ENCODE results near the gene RAB3GAP1.
"Not testable (repeated sequence)": the region's sequence is repeated elsewhere in the genome, so short reads cannot be mapped to it uniquely, and the experiment has no call there.

The RAB3GAP1 gene

DNA sequence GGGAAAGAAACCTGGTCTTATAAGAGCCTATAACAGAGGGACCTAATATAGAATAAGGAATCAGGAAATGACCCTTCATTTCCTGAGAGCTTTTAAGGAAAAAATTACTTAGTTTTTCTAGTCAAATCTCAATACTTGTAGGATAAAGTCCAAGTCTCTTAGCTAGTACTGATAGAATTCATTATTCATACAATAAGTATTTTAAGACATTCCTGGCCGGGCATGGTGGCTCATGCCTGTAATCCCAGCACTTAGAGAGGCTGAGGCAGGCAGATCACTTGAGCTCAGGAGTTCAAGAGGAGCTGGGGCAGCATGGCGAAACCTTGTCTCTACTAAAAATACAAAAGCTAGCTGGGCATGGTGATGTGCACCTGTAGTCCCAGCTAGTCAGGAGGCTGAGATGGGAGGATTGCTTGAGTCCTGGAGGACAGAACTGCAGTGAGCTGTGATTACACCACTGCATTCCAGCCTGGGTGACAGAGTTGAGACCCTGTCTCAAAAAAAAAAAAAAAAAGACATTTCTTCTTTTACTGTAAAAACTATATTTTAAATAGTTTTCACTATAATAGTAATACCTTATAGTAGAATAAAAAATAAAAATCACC, 3.2 kb downstream of the RAB3GAP1 start:
- peak; percentile 50 to 54 for DNase-seq (ENCODE audit: low read depth in 2 of 2)

DNA sequence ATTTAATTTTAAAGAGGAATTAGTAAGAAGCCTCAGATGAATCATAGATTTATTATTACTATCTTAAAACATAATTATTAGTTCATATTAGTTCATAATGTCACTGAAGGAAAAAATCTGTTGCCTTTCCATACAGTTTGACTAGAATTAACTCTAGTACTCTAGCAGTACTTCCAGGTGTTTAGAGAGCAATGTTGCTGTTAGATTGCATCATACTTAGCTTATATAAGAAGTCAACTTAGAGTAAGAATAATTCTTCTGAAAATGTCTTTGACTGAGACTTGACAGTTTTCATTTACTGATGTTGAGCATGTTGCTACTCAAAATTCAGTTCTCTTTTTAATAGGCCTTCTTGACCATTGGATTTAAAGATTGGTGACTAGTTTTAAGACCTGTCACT, 4.7 kb downstream of the RAB3GAP1 start:
- DNase-seq (ENCODE audit: low read depth in 2 of 2), result no peak

DNA sequence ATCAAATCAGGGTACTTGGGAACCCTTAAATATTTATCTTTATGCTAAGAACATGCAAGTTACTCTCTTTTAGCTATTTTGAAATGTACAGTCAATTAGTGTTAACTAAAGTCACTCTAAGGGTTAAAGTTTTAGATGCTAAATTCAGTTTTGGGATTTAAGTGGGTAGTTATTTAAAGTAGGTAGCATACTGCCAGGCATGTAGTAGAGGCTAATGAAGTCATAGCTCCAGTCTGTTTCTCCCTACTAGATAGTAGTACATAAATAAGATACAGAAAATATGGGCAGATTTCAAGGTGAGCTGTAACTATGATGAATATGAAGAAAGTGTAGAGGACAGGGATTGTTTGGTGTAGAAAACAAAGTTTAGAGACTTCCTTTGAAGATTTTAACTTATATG, 7.5 kb downstream of the RAB3GAP1 start:
- no peak for DNase-seq (ENCODE audit: low read depth in 2 of 2)

DNA sequence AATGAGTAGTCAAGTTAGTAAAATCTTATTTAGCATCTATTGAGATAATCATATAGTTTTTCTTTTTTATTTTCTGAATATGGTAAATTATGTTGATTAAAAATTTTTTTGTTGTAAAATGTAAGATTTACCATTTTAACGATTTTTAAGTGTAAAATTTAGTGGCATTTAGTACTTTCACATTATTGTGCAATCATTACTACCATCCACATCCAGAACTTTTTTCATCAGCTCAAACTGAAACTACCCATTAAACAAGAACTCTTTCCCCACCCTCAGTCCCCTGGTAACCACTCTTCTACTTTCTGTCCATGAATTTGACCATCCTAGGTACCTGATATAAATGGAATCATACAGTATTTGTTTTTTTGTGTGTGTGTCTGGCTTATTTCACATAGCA, 11.1 kb downstream of the RAB3GAP1 start:
- no peak for DNase-seq (ENCODE audit: low read depth in 2 of 2)

DNA sequence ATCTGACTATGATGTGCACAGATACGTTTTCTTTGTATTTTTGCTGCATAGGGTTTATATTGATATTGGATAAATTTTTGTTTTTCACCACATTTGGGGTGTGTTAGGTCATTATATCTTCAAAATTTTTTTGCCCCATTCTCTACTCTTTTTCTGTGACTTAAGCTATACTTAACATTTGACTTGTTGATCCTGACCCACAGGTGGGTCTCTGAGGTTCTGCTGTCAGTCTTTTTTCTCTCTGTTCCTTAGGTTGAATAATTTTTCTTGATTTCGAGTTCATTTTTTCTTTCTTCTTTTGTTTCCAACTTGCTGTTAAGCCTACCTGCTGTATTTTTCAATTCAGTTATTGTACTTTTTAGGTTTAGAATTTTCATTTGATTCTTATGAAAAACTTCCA, 12.1 kb downstream of the RAB3GAP1 start:
- no peak for DNase-seq (ENCODE audit: low read depth in 2 of 2)

DNA sequence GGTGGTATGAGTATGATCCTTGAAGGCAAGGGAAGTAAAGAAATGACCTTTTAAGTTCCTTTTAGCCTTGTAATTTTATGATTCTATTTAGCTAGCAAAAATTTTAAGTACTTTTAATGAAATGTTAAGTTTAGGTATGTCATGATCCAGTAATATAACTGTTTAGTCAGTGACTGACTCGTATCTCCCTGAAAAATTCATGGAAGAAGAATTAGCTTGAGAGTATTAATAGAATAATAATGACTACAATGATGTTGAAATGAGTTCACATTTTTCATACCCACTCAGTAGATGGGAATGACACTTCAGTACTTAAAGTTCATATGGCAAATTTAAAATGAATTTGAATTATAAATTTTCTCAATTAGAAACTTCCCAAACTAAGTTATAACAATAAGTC, 14.6 kb downstream of the RAB3GAP1 start:
- no peak for DNase-seq (ENCODE audit: low read depth in 2 of 2)

DNA sequence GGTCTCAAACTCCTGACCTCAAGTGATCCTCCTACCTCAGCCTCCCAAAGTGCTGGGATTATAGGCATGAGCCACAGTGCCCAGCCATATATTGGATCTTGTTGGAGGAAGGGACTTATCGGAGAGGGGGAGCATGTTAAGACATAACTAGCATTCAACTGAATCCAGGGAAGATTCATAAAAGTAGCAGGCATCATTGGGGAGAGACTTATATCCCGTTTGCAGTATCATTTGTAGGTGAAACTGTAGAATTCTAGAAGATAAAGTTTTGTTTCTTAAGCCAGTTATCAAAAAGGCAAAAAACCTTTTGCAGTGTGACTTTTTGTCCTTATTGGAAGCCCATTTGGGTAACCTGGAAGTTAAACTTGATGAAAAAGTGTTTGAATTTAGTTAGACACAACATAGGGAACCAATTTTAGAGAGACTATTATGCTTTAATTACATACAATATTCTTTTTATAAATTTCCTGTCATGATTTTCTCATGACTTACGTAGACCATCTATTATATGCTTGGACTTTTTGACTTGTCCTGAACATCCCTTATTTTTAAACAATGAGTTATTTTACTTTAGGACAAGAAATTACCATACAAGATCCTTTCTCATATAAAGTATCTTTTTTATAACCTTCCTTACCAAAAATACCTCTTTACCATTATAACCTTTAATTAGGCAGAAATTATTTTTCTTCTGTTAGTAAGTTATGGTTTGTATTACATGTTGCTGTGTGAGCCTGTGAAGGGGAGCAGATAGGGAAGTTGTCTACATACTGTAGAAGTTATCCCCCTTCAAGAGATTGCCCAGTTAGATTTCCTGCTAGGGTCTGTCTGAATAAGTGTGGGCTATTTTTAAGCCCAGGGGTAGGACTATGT, 20.3 kb downstream of the RAB3GAP1 start:
- DNase-seq (ENCODE audit: low read depth in 2 of 2), result no peak

DNA sequence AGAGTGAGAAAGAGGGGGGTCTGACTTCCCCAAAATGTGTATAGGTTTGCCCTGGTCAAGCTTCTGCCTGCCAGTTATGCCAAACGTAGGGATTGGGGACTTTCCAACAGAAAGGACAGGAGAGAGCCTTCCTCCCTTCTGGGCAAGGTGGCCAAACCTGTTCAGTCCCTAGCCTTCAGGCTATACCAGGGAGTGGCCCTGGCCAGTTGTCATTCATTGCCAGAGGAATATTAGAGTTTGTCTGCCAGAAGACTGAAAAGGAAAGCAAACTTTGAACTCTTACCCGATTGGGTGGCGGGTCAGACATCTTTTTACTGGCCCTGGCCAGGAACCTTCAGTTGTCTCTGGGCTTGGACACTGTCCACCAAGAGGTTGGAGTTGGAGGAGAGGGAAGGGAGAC, 22.1 kb downstream of the RAB3GAP1 start:
- no peak for DNase-seq (ENCODE audit: low read depth in 2 of 2)

DNA sequence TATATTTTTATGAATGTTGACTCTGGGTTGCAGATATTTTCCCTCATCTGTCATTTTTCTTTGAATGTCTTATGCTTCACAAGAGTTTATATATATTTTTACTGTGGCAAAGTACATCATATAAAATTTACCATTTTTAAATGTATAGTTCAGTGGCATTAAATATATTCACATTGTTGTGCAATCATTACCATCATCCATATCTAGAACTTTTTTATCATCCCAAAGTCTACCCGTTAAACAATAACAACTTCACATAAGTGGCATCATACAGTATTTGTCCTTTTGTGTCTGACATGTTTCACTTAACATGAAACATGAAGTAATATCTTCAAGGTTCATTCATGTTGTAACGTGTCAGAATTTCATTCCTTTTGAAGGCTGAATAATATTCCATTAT, 24.5 kb downstream of the RAB3GAP1 start:
- DNase-seq (ENCODE audit: low read depth in 2 of 2), result no peak

DNA sequence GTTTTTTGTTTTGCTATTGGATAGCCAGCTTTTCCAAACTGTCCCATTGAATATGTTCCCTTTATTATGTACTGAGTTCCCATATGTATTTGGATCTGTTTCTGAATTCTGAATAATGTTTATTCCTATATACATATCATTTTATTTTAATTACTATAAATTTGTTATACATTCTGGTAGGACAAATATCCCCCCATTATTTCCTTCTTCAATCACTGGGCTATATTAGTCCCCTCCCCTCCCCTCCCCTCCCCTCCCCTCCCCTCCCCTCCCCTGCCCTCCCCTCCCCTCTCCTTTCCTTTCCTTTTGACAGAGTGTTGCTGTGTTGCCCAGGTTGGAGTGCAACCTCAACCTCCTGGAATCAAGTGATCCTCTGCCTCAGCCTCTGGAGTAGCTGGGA, 26.3 kb downstream of the RAB3GAP1 start:
- DNase-seq (ENCODE audit: low read depth in 2 of 2), result no peak

DNA sequence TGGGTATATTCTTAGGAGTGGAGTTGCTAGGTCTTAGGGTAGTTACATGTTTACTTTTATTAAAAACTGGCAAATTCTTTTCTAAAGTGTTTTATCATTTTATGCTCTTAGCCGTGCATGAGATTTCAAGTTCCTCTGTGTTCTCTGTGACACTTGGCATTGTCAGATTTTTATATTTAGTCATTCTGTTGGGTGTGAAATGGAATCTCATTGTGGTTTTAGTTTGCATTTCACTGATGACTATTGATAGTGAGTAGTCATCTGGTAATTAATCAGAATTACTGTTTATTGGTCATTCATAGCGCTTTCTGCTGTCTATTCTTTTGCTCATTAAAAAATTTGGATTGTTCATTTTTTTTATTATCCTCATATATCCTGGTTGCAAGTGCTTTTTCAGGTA, 34.1 kb downstream of the RAB3GAP1 start:
- DNase-seq (ENCODE audit: low read depth in 2 of 2), result no peak

DNA sequence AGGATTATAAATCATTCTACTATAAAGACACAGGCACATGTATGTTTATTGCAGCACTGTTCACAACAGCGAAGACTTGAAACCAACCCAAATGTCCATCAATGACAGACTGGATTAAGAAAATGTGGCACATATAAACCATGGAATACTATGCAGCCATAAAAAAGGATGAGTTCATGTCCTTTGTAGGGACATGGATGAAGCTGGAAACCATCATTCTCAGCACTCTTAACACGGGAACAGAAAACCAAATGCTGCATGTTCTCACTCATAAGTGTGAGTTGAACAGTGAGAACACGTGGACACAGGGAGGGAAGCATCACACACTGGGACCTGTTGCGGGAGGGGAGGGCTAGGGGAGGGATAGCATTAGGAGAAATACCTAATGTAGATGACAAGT, 37.5 kb downstream of the RAB3GAP1 start:
- DNase-seq (ENCODE audit: low read depth in 2 of 2), result not testable (repeated sequence)

DNA sequence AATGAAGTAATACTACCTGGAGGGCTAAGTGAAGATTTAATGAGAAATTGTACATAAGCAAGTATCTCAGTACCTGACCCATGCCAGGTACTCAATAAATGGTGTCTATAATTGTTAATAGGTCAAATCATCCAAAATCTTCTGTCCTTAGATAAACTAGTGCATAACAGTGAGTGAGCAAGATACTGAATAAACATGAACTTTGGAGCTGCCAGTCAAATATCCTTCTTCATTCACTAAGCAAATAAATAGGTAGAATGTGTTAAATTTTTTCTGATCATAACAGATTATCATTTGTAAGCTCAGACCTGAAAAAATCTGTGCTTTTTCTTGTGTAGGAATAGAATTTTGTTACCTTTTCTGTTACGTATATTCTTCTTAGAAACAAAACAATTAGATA, 39.6 kb downstream of the RAB3GAP1 start:
- DNase-seq (ENCODE audit: low read depth in 2 of 2), result no peak

DNA sequence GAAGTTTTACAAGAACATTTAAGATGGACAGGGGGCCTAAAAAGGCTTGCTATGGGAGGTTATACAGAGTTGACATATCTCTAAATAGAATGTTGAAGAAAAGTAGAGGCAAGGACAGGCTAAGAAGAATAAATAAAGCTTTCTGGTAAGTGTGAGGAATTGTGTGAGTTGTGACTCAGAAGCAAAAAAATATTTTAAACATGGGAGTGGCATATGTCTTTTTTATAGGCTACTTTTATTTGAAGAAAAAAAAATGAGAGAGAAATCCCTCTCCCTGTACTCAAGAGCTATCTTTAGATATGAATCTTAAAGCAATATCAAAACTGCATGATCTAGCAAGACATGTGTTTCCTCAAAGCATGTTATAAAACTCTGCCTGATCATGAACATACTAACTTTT, 41.1 kb downstream of the RAB3GAP1 start:
- DNase-seq (ENCODE audit: low read depth in 2 of 2), result no peak

DNA sequence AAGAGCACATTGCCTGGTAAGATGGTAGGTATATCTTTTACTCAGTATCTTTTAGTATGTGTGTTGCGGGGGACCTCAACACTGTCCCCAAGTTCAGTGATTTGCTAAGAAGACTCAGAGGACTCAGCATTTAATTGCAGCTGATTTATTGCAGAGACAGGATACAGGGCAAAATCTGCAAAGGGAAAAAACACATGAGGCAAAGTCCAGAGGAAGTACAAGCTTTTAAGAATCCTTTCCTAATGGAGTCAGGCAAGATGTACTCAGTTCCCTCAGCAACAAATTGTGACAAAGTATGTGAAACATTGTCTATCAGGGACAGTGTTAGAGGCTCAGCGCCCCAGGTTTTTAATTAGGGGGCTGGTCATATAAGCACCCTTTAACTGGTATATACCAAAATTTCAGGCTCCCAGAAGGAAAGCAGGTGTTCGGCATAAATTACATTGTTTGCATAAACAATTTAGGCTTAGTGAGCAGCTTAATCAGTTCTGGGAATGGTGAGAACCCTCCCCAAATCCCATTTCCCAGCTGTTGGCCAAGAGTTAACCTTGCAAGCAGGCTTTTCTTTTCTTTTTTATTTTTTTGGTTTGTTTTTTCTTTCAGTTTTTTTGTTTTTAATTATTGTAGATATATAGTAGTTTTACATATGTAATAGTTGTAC, 41.7 kb downstream of the RAB3GAP1 start:
- DNase-seq (ENCODE audit: low read depth in 2 of 2), result no peak

DNA sequence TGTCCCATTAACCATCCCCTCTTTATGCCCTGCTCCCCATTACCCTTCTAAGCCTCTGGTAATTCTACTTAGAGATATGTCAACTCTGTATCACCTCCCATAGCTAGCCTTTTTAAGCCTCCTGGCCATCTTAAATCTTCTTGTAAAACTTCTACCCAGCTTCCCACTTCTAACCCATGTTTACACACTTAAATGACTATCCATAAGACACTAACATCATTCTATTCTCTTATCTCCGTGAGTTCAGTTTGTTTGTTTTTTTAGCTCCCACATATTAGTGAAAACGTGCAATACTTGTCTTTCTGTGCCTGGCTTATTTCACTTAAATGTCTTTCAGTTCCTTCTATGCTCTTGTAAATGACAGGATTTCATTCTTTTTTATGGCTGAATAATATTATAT, 42.4 kb downstream of the RAB3GAP1 start:
- DNase-seq (ENCODE audit: low read depth in 2 of 2), result no peak

DNA sequence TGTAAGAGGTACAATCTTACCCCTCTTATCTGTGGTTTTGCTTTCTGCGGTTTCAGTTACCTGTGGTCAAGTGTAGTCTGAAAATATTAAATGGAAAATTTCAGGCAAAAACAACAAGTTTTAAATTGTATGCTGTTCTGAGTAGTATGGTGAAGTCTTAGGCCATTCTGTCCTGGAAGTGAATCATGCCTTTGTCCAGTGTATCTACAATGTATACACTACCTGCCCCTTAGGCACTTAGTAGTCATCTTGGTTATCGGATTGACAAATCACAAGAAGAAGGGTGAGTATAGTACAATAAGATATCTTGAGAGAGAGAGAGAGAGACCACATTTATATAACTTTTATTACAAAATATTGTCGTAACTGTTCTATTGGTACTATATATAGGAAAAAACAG, 43.5 kb downstream of the RAB3GAP1 start:
- DNase-seq (ENCODE audit: low read depth in 2 of 2), result no peak

DNA sequence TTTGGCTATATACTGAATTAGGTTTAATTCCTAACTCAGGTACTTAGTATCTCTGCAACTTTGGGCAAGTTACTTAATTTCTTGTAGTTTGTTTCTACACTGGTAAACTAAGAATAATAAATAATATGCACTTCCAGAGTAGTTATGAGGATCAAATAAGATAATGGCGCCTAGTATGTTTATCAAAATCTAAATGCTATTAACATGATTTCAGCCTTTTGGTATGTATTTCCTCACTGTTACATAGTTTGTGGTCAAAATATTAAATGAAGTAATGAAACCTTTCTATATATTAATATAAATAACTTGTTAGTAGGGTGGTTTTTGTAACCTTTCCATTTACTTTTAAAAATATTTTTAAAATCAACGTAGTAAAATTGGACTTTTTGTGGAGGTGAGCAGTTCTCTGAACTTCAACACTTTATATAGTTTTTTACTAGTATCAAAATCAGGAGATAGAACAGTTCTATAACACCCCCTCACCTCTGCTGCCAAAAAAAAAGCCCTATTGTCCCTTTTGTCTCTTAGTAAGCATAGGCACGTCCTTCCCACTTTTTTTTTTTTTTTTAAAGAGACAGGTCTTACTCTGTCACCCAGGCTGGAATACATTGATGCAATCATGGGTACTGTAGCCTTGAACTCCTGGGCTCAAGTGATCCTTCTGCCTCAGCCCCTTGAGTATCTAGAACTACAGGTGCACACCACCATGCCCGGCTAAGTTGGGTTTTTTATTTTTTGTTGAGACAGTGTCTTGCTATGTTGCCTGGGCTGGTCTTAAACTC, 44.8 kb downstream of the RAB3GAP1 start:
- DNase-seq (ENCODE audit: low read depth in 2 of 2), result peak in 1 of 2 experiments; percentile 1

DNA sequence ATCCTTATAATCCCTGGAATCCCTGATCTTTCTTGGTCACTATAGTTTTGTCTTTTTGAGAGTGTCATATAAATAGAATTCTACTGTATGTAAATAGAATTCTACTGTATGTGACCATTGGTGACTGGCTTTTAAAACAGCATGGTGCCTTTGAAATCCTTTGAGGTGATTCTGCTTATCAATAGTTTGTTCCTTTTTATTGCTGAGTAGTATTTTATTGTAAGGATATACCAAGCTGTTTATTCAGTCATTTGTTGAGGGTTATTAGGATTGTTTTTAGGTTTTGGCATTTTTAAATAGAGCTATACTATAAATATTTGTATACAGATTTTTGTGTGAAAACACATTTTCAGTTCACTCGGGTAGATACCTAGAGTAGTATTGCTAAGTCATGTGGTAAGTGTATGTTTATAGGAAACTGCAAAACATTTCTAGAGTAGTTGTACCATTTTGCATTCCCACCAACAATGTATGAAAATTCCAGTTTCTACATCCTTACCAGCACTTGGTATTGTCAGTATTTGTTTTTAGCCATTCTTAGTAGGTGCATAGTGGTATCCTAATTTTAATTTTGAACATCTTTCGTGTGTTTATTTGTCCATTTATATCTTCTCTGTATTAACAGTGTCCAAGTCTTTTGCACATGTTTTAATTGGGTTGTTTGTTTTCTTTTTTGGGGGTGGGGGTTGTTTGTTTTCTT, 45.6 kb downstream of the RAB3GAP1 start:
- no peak for DNase-seq (ENCODE audit: low read depth in 2 of 2)

DNA sequence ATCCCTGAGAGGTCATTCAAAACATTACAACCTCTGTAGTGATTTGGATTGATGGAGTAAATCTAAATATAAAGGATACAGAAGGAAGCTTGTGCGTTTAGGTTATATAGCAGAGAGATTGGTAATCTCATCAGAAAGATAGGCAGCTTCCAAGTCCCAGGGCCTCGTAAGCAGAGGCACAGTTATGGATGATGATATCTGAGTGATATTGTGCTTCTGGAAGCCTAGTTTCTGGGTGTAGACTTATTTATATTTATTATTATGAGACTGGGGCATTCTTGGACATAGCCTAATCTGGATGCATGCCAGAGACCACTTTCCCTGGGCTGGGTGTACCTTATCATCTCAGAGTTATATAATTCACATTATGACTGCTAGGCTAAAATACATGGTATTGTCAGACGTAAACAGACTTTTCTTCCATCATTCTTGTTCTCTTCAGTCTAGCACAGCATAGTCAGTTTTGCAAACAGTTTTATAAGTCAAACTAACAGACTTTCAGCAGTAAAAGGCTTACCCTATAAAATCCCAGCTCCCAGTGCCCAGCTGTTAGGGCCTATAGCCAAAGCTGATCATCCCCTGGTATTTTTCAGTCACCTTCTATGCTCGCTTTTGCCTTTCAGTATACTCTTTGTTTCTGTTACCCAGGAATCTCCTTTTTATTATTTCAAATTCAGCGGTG, 47.9 kb downstream of the RAB3GAP1 start:
- no peak for DNase-seq (ENCODE audit: low read depth in 2 of 2)

DNA sequence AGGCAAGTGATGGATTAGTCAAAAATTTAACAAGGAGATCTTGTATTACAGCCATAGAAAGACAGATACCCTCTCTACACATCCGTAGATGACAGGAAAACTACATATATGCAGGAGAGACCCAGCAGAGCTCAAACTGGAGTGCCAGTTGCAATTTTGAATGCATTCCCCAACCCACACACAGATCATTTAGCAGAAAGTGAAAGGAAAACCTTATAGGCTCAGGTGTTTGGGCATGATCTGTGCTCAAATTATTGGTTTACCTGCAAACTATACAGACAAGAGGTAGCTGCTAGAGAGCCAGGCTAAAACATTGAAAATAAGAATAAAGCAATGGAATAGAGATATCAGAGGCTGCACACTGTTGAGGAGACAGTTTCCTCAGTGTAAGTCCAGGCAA, 51.8 kb downstream of the RAB3GAP1 start:
- DNase-seq (ENCODE audit: low read depth in 2 of 2), result no peak
